HCT116 (cell line): ENCODE results near the gene TMPRSS9. TPM values are rescaled to one million over a fixed set of nuclear protein-coding genes. Genes with fewer than 3 reads are reported as not detected.

Experiments used
- ATAC-seq: fragments of 200-7000 bp; cut with Tn5 transposase; 2 replicates; pipeline ENCODE4 v1.9.1; 2020; ENCODE audit warnings: mild to moderate bottlenecking, moderate library complexity
- BruUV-seq: library from RNA; stranded (reverse); fragments of 400-500 nt; replicated peaks from 2 replicates; lab custom pipeline; 2021; lab: Mats Ljungman, UMichigan
- CTCF ChIA-PET: fragments of 300-600 bp; sonication (Branson Sonifier 250); formaldehyde crosslinking; loops from one replicate; lab custom pipeline; 2021; ENCODE audit warnings: antibody characterized with exemption; lab: Charles Lee
- POLR2A ChIA-PET: fragments of 300-600, 350-600 bp; sonication (Branson Sonifier 250); formaldehyde crosslinking; loops from one replicate; lab custom pipeline; 2021; ENCODE audit warnings: antibody characterized with exemption; lab: Charles Lee
- RAD21 ChIA-PET, 2 experiments: fragments of 300-600 bp; sonication (Branson Sonifier 250); formaldehyde crosslinking; loops; one replicate each; lab custom pipeline; 2023; ENCODE audit warnings: low total read pairs in 2 of 2; ENCODE audit not compliant: uncharacterized antibody in 2 of 2, unreplicated experiment in 2 of 2, low non-redundant PET in 1 of 2; lab: Charles Lee
- DNase-seq: peaks from one replicate; pipeline ENCODE4 v3.0.0-alpha.2; 2010; ENCODE audit warnings: low read depth, low spot score
- H2AFZ ChIP-seq: fragments of 200-600 bp; shearing (Covaris generic), sonication (generic); 2 replicates; pipeline ENCODE4 v1.6.1; 2017; ENCODE audit warnings: low read depth, mixed run types, mixed read lengths, antibody characterized with exemption, low read length; ENCODE audit not compliant: poor library complexity, severe bottlenecking
- H3K27ac ChIP-seq: 2 replicates; pipeline ENCODE4 v1.5.1; 2012; ENCODE audit warnings: low read depth, low read length
- H3K27me3 ChIP-seq: fragments of 200-600 bp; sonication (generic); 2 replicates; pipeline ENCODE4 v1.6.1; 2016; ENCODE audit warnings: mixed run types, low read length, mixed read lengths; ENCODE audit not compliant: insufficient read depth
- H3K36me3 ChIP-seq, 2 experiments: fragments of 200-500 bp in 1 of 2; fragments of 200-600 bp in 1 of 2; sonication (Bioruptor generic) in 1 of 2; sonication (generic) in 1 of 2; 2 replicates each; pipeline versions ENCODE4 v1.5.1 to v1.6.1; 2014 to 2016; ENCODE audit warnings: low read length in 2 of 2, inconsistent platforms in 1 of 2, mixed read lengths in 1 of 2, mixed run types in 1 of 2; ENCODE audit not compliant: insufficient read depth in 2 of 2, control insufficient read depth in 1 of 2
- H3K4me1 ChIP-seq, 2 experiments: fragments of 200-600 bp in 1 of 2; sonication (generic) in 1 of 2; 2 replicates each; pipeline versions ENCODE4 v1.5.1 to v1.6.1; 2012 to 2017; ENCODE audit warnings: low read length in 2 of 2, inconsistent platforms in 1 of 2, mild to moderate bottlenecking in 1 of 2, mixed read lengths in 1 of 2, mixed run types in 1 of 2, moderate library complexity in 1 of 2; ENCODE audit not compliant: insufficient read depth in 2 of 2, control insufficient read depth in 1 of 2
- H3K4me2 ChIP-seq: fragments of 200-600 bp; sonication (generic); 2 replicates; pipeline ENCODE4 v1.6.1; 2017; ENCODE audit warnings: mixed run types, low read length, mixed read lengths
- H3K4me3 ChIP-seq, 2 experiments: fragments of 200-600 bp in 1 of 2; sonication (generic) in 1 of 2; replicated peaks in 1 of 2; 2 replicates each; pipeline ENCODE4 v1.5.1; 2011 to 2016; ENCODE audit warnings: low read length in 2 of 2, control low read depth in 1 of 2, low read depth in 1 of 2, mild to moderate bottlenecking in 1 of 2, mixed read lengths in 1 of 2, mixed run types in 1 of 2
- H3K79me2 ChIP-seq: fragments of 200-600 bp; sonication (generic); 2 replicates; pipeline ENCODE4 v1.6.1; 2017; ENCODE audit warnings: mild to moderate bottlenecking, mixed run types, low read length, moderate library complexity, mixed read lengths; ENCODE audit not compliant: insufficient read depth
- H3K9ac ChIP-seq: fragments of 200-600 bp; sonication (generic); 2 replicates; pipeline ENCODE4 v1.6.1; 2016; ENCODE audit warnings: low read length, mixed read lengths
- H3K9me2 ChIP-seq: fragments of 200-600 bp; sonication (generic), shearing (Covaris generic); 2 replicates; pipeline ENCODE4 v1.6.1; 2017; ENCODE audit warnings: mixed run types, mild to moderate bottlenecking, moderate library complexity; ENCODE audit not compliant: insufficient read depth
- H3K9me3 ChIP-seq, 2 experiments: fragments of 200-500 bp in 1 of 2; fragments of 200-600 bp in 1 of 2; sonication (Bioruptor generic) in 1 of 2; sonication (generic) in 1 of 2; 2 replicates each; pipeline ENCODE4 v1.6.1; 2014 to 2017; ENCODE audit warnings: low read length in 2 of 2, mixed read lengths in 2 of 2, inconsistent platforms in 1 of 2, low read depth in 1 of 2, mild to moderate bottlenecking in 1 of 2, mixed run types in 1 of 2, moderate library complexity in 1 of 2; ENCODE audit not compliant: control insufficient read depth in 1 of 2, insufficient read depth in 1 of 2
- H4K20me1 ChIP-seq: fragments of 200-600 bp; sonication (generic), shearing (Covaris generic); 2 replicates; pipeline ENCODE4 v1.6.1; 2017; ENCODE audit warnings: mixed run types, mild to moderate bottlenecking, moderate library complexity; ENCODE audit not compliant: insufficient read depth
- ATF3 ChIP-seq: IDR thresholded peaks from 2 replicates; pipeline ENCODE4 v1.6.1; 2012
- CBX3 ChIP-seq: IDR thresholded peaks from 2 replicates; pipeline ENCODE4 v1.6.1; 2012; ENCODE audit warnings: low read depth
- CTCF ChIP-seq, 3 experiments: fragments of 200-600 bp in 1 of 3; sonication (generic) in 1 of 3; IDR thresholded peaks in 2 of 3; conservative IDR thresholded peaks in 1 of 3; 2 replicates each; pipeline ENCODE4 v1.5.1; 2012 to 2017; ENCODE audit warnings: low read depth in 2 of 3, low read length in 2 of 3, antibody characterized with exemption in 1 of 3, borderline replicate concordance in 1 of 3, control low read depth in 1 of 3, mild to moderate bottlenecking in 1 of 3, mixed read lengths in 1 of 3, mixed run types in 1 of 3, moderate library complexity in 1 of 3; ENCODE audit not compliant: insufficient read depth in 1 of 3
- EGR1 ChIP-seq: IDR thresholded peaks from 2 replicates; pipeline ENCODE4 v1.6.1; 2012; ENCODE audit warnings: low read depth
- EZH2phosphoT487 ChIP-seq: fragments of 200-600 bp; IDR thresholded peaks from 2 replicates; pipeline ENCODE4 v1.6.1; 2018; ENCODE audit warnings: antibody characterized with exemption, borderline replicate concordance
- FOSL1 ChIP-seq: IDR thresholded peaks from 2 replicates; pipeline ENCODE4 v1.6.1; 2012; ENCODE audit warnings: low read depth
- POLR2A ChIP-seq: IDR thresholded peaks from 2 replicates; pipeline ENCODE4 v1.7.0; 2011; ENCODE audit warnings: borderline replicate concordance; ENCODE audit not compliant: insufficient read depth, insufficient read length; ENCODE audit errors: extremely low read depth
- SRF ChIP-seq: IDR thresholded peaks from 2 replicates; pipeline ENCODE4 v1.6.1; 2012; ENCODE audit warnings: low read depth
- TCF7L2 ChIP-seq: IDR thresholded peaks from 2 replicates; pipeline ENCODE4 v1.7.0; 2011; ENCODE audit warnings: borderline replicate concordance, inconsistent platforms; ENCODE audit not compliant: insufficient read depth, insufficient read length; ENCODE audit errors: extremely low read depth
- YY1 ChIP-seq: IDR thresholded peaks from 2 replicates; pipeline ENCODE4 v1.6.1; 2011; ENCODE audit warnings: low read length, low read depth, moderate library complexity, mild to moderate bottlenecking; ENCODE audit not compliant: insufficient replicate concordance; ENCODE audit errors: extremely low read depth
- ZFX ChIP-seq: fragments of 450-650 bp; IDR thresholded peaks from 2 replicates; pipeline ENCODE4 v1.6.1; 2017
- ZNF274 ChIP-seq: fragments of 200-500 bp; sonication (Bioruptor generic); IDR thresholded peaks from 2 replicates; pipeline ENCODE4 v1.6.1; 2014; ENCODE audit warnings: mild to moderate bottlenecking, low read depth, low read length, inconsistent platforms
- intact Hi-C: fragments of 100-400 bp; cut with micrococcal nuclease; formaldehyde crosslinking; loops from 2 replicates; pipeline ENCODE4 v1.10.0; 2022
- total RNA-seq: library from RNA; stranded (reverse); gene quantifications from one replicate; pipeline ENCODE4 v1.2.1, GENCODE V29; 2021; ENCODE audit not compliant: unreplicated experiment
- TF ChIP-seq, protein P1 (sequence below): IDR thresholded peaks from 2 replicates; pipeline ENCODE4 v1.6.1; 2012; ENCODE audit warnings: low read depth
- TF ChIP-seq, protein P2 (sequence below): IDR thresholded peaks from 2 replicates; pipeline ENCODE4 v1.6.1; 2012

The TMPRSS9 gene
- total RNA-seq, 1 experiment from 2014 or later: not detected

DNA sequence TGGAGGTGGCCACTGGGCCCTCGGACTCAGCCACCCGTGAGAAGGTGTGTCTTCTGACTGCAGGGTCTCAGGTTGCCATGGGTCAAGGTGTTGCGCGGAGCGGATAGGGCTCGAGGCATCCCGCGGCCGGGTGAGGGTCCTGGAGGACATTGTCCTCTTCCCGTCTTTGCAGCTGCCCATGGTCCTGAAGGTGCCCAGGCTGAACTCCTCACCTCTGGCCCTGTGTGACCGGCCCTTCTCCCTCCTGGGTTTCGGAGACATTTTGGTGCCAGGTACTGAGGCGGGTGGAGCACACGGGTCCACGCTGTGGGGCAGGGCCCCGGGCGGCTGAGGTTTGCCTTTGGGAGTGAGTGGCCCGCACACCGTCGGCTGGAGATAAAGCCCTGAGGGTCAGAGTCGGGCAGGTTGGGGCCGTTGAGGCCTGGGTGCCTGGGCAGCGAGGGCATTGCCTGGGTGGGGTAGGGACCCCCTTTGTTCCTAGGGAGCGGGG is 15.6 kb upstream of the TMPRSS9 start:
- peaks cover 5 to 8% of the 10 kb centered on the region in 2 experiments; a peak in 3 of 4 replicates for H3K4me1 ChIP-seq
- ChIA-PET CTCF (no interaction called here), RAD21 (no interaction called here), POLR2A (no interaction called here)
- H3K9me3 ChIP-seq: no peaks in the 10 kb centered on the region
- no peak for TF ChIP-seq EZH2phosphoT487
- TF ChIP-seq, protein P1, sequence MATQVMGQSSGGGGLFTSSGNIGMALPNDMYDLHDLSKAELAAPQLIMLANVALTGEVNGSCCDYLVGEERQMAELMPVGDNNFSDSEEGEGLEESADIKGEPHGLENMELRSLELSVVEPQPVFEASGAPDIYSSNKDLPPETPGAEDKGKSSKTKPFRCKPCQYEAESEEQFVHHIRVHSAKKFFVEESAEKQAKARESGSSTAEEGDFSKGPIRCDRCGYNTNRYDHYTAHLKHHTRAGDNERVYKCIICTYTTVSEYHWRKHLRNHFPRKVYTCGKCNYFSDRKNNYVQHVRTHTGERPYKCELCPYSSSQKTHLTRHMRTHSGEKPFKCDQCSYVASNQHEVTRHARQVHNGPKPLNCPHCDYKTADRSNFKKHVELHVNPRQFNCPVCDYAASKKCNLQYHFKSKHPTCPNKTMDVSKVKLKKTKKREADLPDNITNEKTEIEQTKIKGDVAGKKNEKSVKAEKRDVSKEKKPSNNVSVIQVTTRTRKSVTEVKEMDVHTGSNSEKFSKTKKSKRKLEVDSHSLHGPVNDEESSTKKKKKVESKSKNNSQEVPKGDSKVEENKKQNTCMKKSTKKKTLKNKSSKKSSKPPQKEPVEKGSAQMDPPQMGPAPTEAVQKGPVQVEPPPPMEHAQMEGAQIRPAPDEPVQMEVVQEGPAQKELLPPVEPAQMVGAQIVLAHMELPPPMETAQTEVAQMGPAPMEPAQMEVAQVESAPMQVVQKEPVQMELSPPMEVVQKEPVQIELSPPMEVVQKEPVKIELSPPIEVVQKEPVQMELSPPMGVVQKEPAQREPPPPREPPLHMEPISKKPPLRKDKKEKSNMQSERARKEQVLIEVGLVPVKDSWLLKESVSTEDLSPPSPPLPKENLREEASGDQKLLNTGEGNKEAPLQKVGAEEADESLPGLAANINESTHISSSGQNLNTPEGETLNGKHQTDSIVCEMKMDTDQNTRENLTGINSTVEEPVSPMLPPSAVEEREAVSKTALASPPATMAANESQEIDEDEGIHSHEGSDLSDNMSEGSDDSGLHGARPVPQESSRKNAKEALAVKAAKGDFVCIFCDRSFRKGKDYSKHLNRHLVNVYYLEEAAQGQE: no peak
- no peak for TF ChIP-seq ZNF274
- no peak for TF ChIP-seq EGR1
- TF ChIP-seq ATF3: no peak
- TF ChIP-seq, protein P2, sequence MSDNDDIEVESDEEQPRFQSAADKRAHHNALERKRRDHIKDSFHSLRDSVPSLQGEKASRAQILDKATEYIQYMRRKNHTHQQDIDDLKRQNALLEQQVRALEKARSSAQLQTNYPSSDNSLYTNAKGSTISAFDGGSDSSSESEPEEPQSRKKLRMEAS: no peak
- no peak for TF ChIP-seq TCF7L2
- TF ChIP-seq FOSL1: no peak
- TF ChIP-seq YY1: no peak
- TF ChIP-seq CBX3: no peak
- no peak for TF ChIP-seq CTCF (IDR thresholded peaks at IDR 0.05 in 2 of 3, conservative IDR thresholded peaks at IDR 0.05 in 1 of 3; ENCODE audit: borderline replicate concordance in 1 of 3, insufficient read depth in 1 of 3, low read depth in 2 of 3, low read length in 2 of 3)
- no peak for TF ChIP-seq POLR2A
- no peak for TF ChIP-seq ZFX
- no peak for TF ChIP-seq SRF
- no peak overlapping the region for H2AFZ ChIP-seq
- H3K9me2 ChIP-seq: no peaks in the 10 kb centered on the region
- H3K36me3 ChIP-seq: no peaks in the 10 kb centered on the region
- H3K4me2 ChIP-seq: no peak overlapping the region
- BruUV-seq: no TSS peak
- intact Hi-C loops: no loop called here
- no peaks in the 10 kb centered on the region for H3K27me3 ChIP-seq
- H3K27ac ChIP-seq: no peak overlapping the region
- H4K20me1 ChIP-seq: no peaks in the 10 kb centered on the region
- H3K4me3 ChIP-seq: no peak overlapping the region
- DNase-seq (no peak), ATAC-seq (no peak; the same call in 1 of the 2 replicates)
- no peak overlapping the region for H3K9ac ChIP-seq
- H3K79me2 ChIP-seq: no peaks in the 10 kb centered on the region
